ENCODE results near the gene RNF40. TPM values are rescaled to one million over a fixed set of nuclear protein-coding genes. Genes with fewer than 3 reads are reported as not detected.
"Not testable (repeated sequence)": the region's sequence is repeated elsewhere in the genome, so short reads cannot be mapped to it uniquely, and the experiment has no call there.

The RNF40 gene
- total and polyA plus RNA-seq, 4 donors: 25.9 to 55.4 (median 34.1) TPM

GRCh38 chr16:30816769-30817168, 54.6 kb downstream of the RNF40 start:
- Histone ChIP-seq H3K9me3 (ENCODE audit: control insufficient read depth in 4 of 4, low read length in 3 of 4) (no peaks in the 10 kb centered on the region), H3K27me3 (ENCODE audit: control insufficient read depth in 4 of 4, insufficient read depth in 4 of 4, low read length in 3 of 4) (no peaks in the 10 kb centered on the region), H3K9ac (ENCODE audit: low read depth in 1 of 2, low read length in 2 of 2) (no peak overlapping the region), H3K4me1 (ENCODE audit: control insufficient read depth in 4 of 4, insufficient read depth in 4 of 4, low read length in 3 of 4) (peaks cover 0 to 13% (median 6%) of the 10 kb centered on the region in 4 donors), H3K36me3 (ENCODE audit: control insufficient read depth in 4 of 4, insufficient read depth in 3 of 4, low read depth in 1 of 4, low read length in 3 of 4) (no peaks in the 10 kb centered on the region), H3K4me3 (ENCODE audit: low read depth in 1 of 3, low read length in 3 of 3) (no peak overlapping the region), H3K27ac (ENCODE audit: low read depth in 1 of 2, low read length in 2 of 2) (no peak overlapping the region)
- DNase-seq (ENCODE audit: low spot score): no peak
- TF ChIP-seq NR2F2 (IDR thresholded peaks at IDR 0.05) (no peak), CTCF (IDR thresholded peaks at IDR 0.05; ENCODE audit: low read depth, low read length, missing input control) (no peak), FOXA1 (IDR thresholded peaks at IDR 0.05) (no peak), TAF1 (conservative IDR thresholded peaks at IDR 0.05) (no peak)
- 79% methylated on average over 2 of the region's 2 CpGs for WGBS

- WGBS: 85% methylated on average over 34 of the region's 34 CpGs
- H3K9ac ChIP-seq (ENCODE audit: low read depth in 1 of 2, low read length in 2 of 2): no peak overlapping the region
- no peaks in the 10 kb centered on the region for H3K9me3 ChIP-seq (ENCODE audit: control insufficient read depth in 4 of 4, low read length in 3 of 4)
- no peaks in the 10 kb centered on the region for H3K4me1 ChIP-seq (ENCODE audit: control insufficient read depth in 4 of 4, insufficient read depth in 4 of 4, low read length in 3 of 4)
- no peaks in the 10 kb centered on the region for H3K27me3 ChIP-seq (ENCODE audit: control insufficient read depth in 4 of 4, insufficient read depth in 4 of 4, low read length in 3 of 4)
- H3K36me3 ChIP-seq (ENCODE audit: control insufficient read depth in 4 of 4, insufficient read depth in 3 of 4, low read depth in 1 of 4, low read length in 3 of 4): no peaks in the 10 kb centered on the region
- DNase-seq (ENCODE audit: low spot score): no peak
- TF ChIP-seq SP1 (IDR thresholded peaks at IDR 0.05) (no peak), HNF4G (IDR thresholded peaks at IDR 0.05) (no peak), FOXA2 (IDR thresholded peaks at IDR 0.05) (no peak), TAF1 (conservative IDR thresholded peaks at IDR 0.05) (no peak), EGR1 (IDR thresholded peaks at IDR 0.05; ENCODE audit: low read depth in 2 of 2) (no peak), RAD21 (IDR thresholded peaks at IDR 0.05) (no peak)
- no peak overlapping the region for H3K4me3 ChIP-seq (ENCODE audit: low read depth in 1 of 3, low read length in 3 of 3)
- no peak overlapping the region for H3K27ac ChIP-seq (ENCODE audit: low read depth in 1 of 2, low read length in 2 of 2)
These were observed 58.9 kb downstream of the RNF40 start for GRCh38 chr16:30820952-30821421.

GRCh38 chr16:30821441-30821840, 59.3 kb downstream of the RNF40 start:
- H3K4me1 ChIP-seq (ENCODE audit: control insufficient read depth in 4 of 4, insufficient read depth in 4 of 4, low read length in 3 of 4); H3K27me3 ChIP-seq (ENCODE audit: control insufficient read depth in 4 of 4, insufficient read depth in 4 of 4, low read length in 3 of 4); H3K27ac ChIP-seq (ENCODE audit: low read depth in 1 of 2, low read length in 2 of 2); DNase-seq (ENCODE audit: low spot score); H3K36me3 ChIP-seq (ENCODE audit: control insufficient read depth in 4 of 4, insufficient read depth in 3 of 4, low read depth in 1 of 4, low read length in 3 of 4); H3K9ac ChIP-seq (ENCODE audit: low read depth in 1 of 2, low read length in 2 of 2); H3K9me3 ChIP-seq (ENCODE audit: control insufficient read depth in 4 of 4, low read length in 3 of 4); H3K4me3 ChIP-seq (ENCODE audit: low read depth in 1 of 3, low read length in 3 of 3): not testable (repeated sequence)
- WGBS: 80% methylated on average over 9 of the region's 9 CpGs

GRCh38 chr16:30821891-30822290, 59.8 kb downstream of the RNF40 start:
- Histone ChIP-seq H3K4me3 (ENCODE audit: low read depth in 1 of 3, low read length in 3 of 3) (no peak overlapping the region), H3K36me3 (ENCODE audit: control insufficient read depth in 4 of 4, insufficient read depth in 3 of 4, low read depth in 1 of 4, low read length in 3 of 4) (no peaks in the 10 kb centered on the region), H3K27ac (ENCODE audit: low read depth in 1 of 2, low read length in 2 of 2) (no peak overlapping the region), H3K9me3 (ENCODE audit: control insufficient read depth in 4 of 4, low read length in 3 of 4) (no peaks in the 10 kb centered on the region), H3K4me1 (ENCODE audit: control insufficient read depth in 4 of 4, insufficient read depth in 4 of 4, low read length in 3 of 4) (no peaks in the 10 kb centered on the region), H3K27me3 (ENCODE audit: control insufficient read depth in 4 of 4, insufficient read depth in 4 of 4, low read length in 3 of 4) (no peaks in the 10 kb centered on the region), H3K9ac (ENCODE audit: low read depth in 1 of 2, low read length in 2 of 2) (no peak overlapping the region)
- WGBS: 93% methylated on average over 17 of the region's 17 CpGs
- TF ChIP-seq ZBTB33 (IDR thresholded peaks at IDR 0.05): no peak
- TF ChIP-seq TAF1 (conservative IDR thresholded peaks at IDR 0.05): no peak
- TF ChIP-seq EGR1 (IDR thresholded peaks at IDR 0.05; ENCODE audit: low read depth in 2 of 2): no peak
- DNase-seq (ENCODE audit: low spot score): no peak

Small RNAs within 50 kb of the gene (small RNA-seq; reads per million reads assigned to genes)
- gene RF00017: not detected

Other genes with a start within 250 kb of the RNF40 start
- gene ZNF768, start 235.8 kb upstream of the RNF40 start, total RNA-seq: 10 to 100 TPM in 1 of 2 donors, 1 to 10 TPM in 1; 8.9 to 12.8 TPM
- 10 to 100 TPM in 1 of 2 donors, 1 to 10 TPM in 1; 2.2 to 16.9 TPM for gene ZNF768, start 235.8 kb upstream of the RNF40 start, polyA plus RNA-seq
- 10 to 100 TPM in 1 of 2 donors, 1 to 10 TPM in 1; 6.9 to 10.5 TPM for gene ZNF747, start 227.5 kb upstream of the RNF40 start, total RNA-seq
- 1 to 10 TPM; 3.8 to 6.2 TPM for gene ZNF747, start 227.5 kb upstream of the RNF40 start, polyA plus RNA-seq
- 1 to 10 TPM; 5.0 to 6.8 TPM for gene ZNF764, start 203.9 kb upstream of the RNF40 start, total RNA-seq
- gene ZNF764, start 203.9 kb upstream of the RNF40 start, polyA plus RNA-seq: 1 to 10 TPM; 1.6 to 3.4 TPM
- 1 to 10 TPM; 3.4 to 3.7 TPM for gene ZNF688, start 190.6 kb upstream of the RNF40 start, total RNA-seq
- gene ZNF688, start 190.6 kb upstream of the RNF40 start, polyA plus RNA-seq: 1 to 10 TPM; 5.8 to 8.9 TPM
- gene ZNF785, start 176.6 kb upstream of the RNF40 start, total RNA-seq: 1 to 10 TPM; 4.5 to 5.9 TPM
- 1 to 10 TPM; 1.8 to 2.0 TPM for gene ZNF785, start 176.6 kb upstream of the RNF40 start, polyA plus RNA-seq
- 1 to 10 TPM; 4.6 to 5.8 TPM for gene ZNF689, start 151.9 kb upstream of the RNF40 start, total RNA-seq
- 1 to 10 TPM; 2.6 to 4.0 TPM for gene ZNF689, start 151.9 kb upstream of the RNF40 start, polyA plus RNA-seq
- 1 to 10 TPM; 7.5 to 9.1 TPM for gene PRR14, start 111.4 kb upstream of the RNF40 start, total RNA-seq
- gene PRR14, start 111.4 kb upstream of the RNF40 start, polyA plus RNA-seq: 10 to 100 TPM in 1 of 2 donors, 1 to 10 TPM in 1; 8.6 to 13.5 TPM
- gene FBRS, start 103.9 kb upstream of the RNF40 start, total RNA-seq: 10 to 100 TPM in 1 of 2 donors, 1 to 10 TPM in 1; 7.3 to 15.1 TPM
- 10 to 100 TPM in 1 of 2 donors, 1 to 10 TPM in 1; 4.1 to 15.5 TPM for gene FBRS, start 103.9 kb upstream of the RNF40 start, polyA plus RNA-seq
- 10 to 100 TPM; 26.8 to 27.7 TPM for gene SRCAP, start 63.2 kb upstream of the RNF40 start, total RNA-seq
- 1 to 10 TPM; 7.6 to 8.7 TPM for gene SRCAP, start 63.2 kb upstream of the RNF40 start, polyA plus RNA-seq
- gene PHKG2, start 13.9 kb upstream of the RNF40 start, total RNA-seq: 10 to 100 TPM in 1 of 2 donors, 1 to 10 TPM in 1; 9.2 to 16.3 TPM
- 10 to 100 TPM; 19.5 to 21.2 TPM for gene PHKG2, start 13.9 kb upstream of the RNF40 start, polyA plus RNA-seq
- gene CFAP119, start 260 bp upstream of the RNF40 start, total RNA-seq: 1 to 10 TPM in 1 of 2 donors, under 1 TPM in 1; 0.33 to 2.7 TPM
- gene CFAP119, start 260 bp upstream of the RNF40 start, polyA plus RNA-seq: 1 to 10 TPM in 1 of 2 donors, under 1 TPM in 1; 0.82 to 1.6 TPM
- gene ZNF629, start 24.9 kb downstream of the RNF40 start, total RNA-seq: 1 to 10 TPM; 3.3 to 4.2 TPM
- 1 to 10 TPM in 1 of 2 donors, under 1 TPM in 1; 0.86 to 3.5 TPM for gene ZNF629, start 24.9 kb downstream of the RNF40 start, polyA plus RNA-seq
- gene BCL7C, start 131.8 kb downstream of the RNF40 start, total RNA-seq: 1 to 10 TPM; 3.4 to 6.1 TPM
- 1 to 10 TPM; 4.9 to 7.1 TPM for gene BCL7C, start 131.8 kb downstream of the RNF40 start, polyA plus RNA-seq
- under 1 TPM in 1 of 2 donors, not detected in 1; 0.75 TPM for gene CTF1, start 134.3 kb downstream of the RNF40 start, total RNA-seq
- gene CTF1, start 134.3 kb downstream of the RNF40 start, polyA plus RNA-seq: under 1 TPM; 0.19 to 0.35 TPM
- gene FBXL19, start 161.2 kb downstream of the RNF40 start, total RNA-seq: 1 to 10 TPM; 3.0 to 4.8 TPM
- gene FBXL19, start 161.2 kb downstream of the RNF40 start, polyA plus RNA-seq: 1 to 10 TPM in 1 of 2 donors, under 1 TPM in 1; 0.31 to 2.4 TPM
- gene ORAI3, start 186.7 kb downstream of the RNF40 start, total RNA-seq: 10 to 100 TPM; 26.6 to 39.1 TPM
- gene ORAI3, start 186.7 kb downstream of the RNF40 start, polyA plus RNA-seq: 10 to 100 TPM; 28.8 to 34.1 TPM
- gene SETD1A, start 195.4 kb downstream of the RNF40 start, total RNA-seq: 1 to 10 TPM; 3.6 to 3.8 TPM
- 1 to 10 TPM; 2.7 to 4.9 TPM for gene SETD1A, start 195.4 kb downstream of the RNF40 start, polyA plus RNA-seq
- gene HSD3B7, start 222.9 kb downstream of the RNF40 start, total RNA-seq: 10 to 100 TPM; 23.9 to 84.8 TPM
- 10 to 100 TPM; 74.0 to 93.9 TPM for gene HSD3B7, start 222.9 kb downstream of the RNF40 start, polyA plus RNA-seq
- gene STX1B, start 248.3 kb downstream of the RNF40 start, total RNA-seq: 1 to 10 TPM in 1 of 2 donors, under 1 TPM in 1; 0.09 to 1.2 TPM
- gene STX1B, start 248.3 kb downstream of the RNF40 start, polyA plus RNA-seq: under 1 TPM; 0.19 to 0.82 TPM